NB4 (cell line): ENCODE results near the gene F8A1.
"Not testable (repeated sequence)": the region's sequence is repeated elsewhere in the genome, so short reads cannot be mapped to it uniquely, and the experiment has no call there.

Source experiments
- DNase-seq: peaks from one replicate; pipeline ENCODE4 v3.0.0; 2010; ENCODE audit warnings: low read depth
- H3K4me3 ChIP-seq: one replicate; pipeline ENCODE4 v1.5.1; 2011; ENCODE audit warnings: mild to moderate bottlenecking, low read depth, low read length, moderate library complexity
- MYC ChIP-seq: IDR thresholded peaks from 2 replicates; pipeline ENCODE4 v1.6.1; 2011; ENCODE audit warnings: low read depth, low read length
- POLR2A ChIP-seq: IDR thresholded peaks from 2 replicates; pipeline ENCODE4 v1.6.1; 2011; ENCODE audit warnings: mild to moderate bottlenecking; ENCODE audit not compliant: insufficient read length; ENCODE audit errors: extremely low read depth
- TF ChIP-seq, protein P1 (sequence below): IDR thresholded peaks from one replicate; pipeline ENCODE4 v1.5.1; 2012; ENCODE audit warnings: low read depth, low read length
- TF ChIP-seq, protein P2 (sequence below): IDR thresholded peaks from 2 replicates; pipeline ENCODE4 v1.6.1; 2011; ENCODE audit warnings: low read depth, low read length

F8A1 gene

DNA sequence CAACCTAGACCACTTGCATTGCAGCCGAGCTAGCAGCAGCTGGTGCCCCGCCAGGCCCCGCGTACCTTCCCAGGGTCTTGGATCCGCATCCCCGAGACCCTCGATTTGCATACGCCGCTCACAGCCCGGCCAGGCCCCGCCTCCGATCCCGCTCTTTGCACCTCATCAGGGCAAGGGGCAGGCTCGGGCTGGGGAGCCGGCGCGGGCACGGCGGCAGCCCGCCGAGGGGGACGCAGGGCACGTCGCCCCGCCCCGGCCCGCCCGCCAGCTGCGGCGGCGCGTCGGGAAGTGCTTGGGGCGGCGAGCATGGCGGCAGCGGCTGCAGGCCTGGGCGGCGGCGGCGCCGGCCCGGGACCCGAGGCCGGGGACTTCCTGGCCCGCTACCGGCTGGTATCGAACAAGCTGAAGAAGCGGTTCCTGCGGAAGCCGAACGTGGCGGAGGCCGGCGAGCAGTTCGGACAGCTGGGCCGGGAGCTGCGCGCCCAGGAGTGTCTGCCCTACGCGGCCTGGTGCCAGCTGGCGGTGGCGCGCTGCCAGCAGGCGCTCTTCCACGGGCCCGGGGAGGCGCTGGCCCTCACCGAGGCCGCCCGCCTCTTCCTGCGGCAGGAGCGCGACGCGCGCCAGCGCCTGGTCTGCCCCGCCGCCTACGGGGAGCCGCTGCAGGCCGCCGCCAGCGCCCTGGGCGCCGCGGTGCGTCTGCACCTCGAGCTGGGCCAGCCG, at the start of gene F8A1:
Gene F8A1, plus strand, starts transcription at position 287 of the 720 bp plus-strand sequence. Its CDS starts 20 bp downstream, at position 307.
- not testable (repeated sequence) for DNase-seq, H3K4me3 ChIP-seq

DNA sequence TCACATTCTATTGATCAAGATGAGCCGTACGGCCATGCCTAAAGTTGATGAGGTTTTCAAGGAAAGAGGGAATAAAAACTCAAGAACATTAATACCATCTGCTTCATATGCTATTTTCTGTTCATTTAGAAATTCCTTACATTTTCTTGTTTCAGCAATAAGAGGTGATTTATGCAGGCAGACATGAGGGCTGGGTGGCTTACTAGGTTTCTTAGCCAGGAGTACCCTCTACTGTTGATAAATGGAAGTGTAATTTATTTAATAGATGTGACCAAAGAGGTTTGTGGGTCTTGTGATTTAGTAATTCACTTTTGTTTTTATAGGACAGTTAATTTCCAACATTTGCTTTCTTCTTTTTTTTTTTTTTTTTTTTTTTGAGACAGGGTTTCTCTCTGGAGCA, 45.3 kb upstream of the F8A1 start:
- DNase-seq, result peak; percentile 71
- TF ChIP-seq MYC (no peak; the same call in 1 of the 2 replicates), POLR2A (no peak)
- TF ChIP-seq, protein P1, sequence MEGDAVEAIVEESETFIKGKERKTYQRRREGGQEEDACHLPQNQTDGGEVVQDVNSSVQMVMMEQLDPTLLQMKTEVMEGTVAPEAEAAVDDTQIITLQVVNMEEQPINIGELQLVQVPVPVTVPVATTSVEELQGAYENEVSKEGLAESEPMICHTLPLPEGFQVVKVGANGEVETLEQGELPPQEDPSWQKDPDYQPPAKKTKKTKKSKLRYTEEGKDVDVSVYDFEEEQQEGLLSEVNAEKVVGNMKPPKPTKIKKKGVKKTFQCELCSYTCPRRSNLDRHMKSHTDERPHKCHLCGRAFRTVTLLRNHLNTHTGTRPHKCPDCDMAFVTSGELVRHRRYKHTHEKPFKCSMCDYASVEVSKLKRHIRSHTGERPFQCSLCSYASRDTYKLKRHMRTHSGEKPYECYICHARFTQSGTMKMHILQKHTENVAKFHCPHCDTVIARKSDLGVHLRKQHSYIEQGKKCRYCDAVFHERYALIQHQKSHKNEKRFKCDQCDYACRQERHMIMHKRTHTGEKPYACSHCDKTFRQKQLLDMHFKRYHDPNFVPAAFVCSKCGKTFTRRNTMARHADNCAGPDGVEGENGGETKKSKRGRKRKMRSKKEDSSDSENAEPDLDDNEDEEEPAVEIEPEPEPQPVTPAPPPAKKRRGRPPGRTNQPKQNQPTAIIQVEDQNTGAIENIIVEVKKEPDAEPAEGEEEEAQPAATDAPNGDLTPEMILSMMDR, result peak; percentile 12
- TF ChIP-seq, protein P2, sequence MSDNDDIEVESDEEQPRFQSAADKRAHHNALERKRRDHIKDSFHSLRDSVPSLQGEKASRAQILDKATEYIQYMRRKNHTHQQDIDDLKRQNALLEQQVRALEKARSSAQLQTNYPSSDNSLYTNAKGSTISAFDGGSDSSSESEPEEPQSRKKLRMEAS, result 0 out of 2 replicates have a peak, but pooled peaks have one; percentile 22
- H3K4me3 ChIP-seq, result no peak overlapping the region

DNA sequence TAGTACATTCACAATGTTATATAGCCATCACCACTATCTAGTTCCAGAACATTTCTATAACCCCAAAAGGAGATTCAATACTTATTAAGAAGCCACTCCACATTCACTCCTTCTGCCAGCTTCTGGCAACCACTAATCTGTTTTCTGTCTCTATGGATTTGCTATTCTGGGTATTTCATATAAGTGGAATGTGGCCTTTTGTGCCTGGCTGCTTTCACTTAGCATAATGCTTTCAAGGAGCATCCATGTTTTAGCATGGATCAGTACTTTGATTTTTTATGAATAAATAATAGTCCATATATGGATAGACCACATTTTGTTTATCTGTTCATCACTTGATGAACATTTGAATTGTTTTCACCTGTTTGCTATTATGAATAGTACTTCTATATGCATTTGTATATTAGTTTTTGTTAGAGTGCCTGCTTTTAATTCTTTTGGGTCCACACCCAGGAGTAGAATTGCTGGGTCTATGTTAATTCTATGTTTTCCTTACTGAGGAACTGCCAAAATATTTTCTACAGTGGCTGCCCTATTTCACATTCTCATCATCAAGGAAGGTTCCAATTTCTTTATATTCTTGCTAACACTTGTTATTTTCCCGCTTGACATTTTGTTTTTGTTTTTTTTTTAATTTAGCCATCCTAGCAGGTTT, 35.1 kb upstream of the F8A1 start:
- DNase-seq, result no peak
- TF ChIP-seq, protein P2, result no peak
- TF ChIP-seq MYC, result no peak
- no peak for TF ChIP-seq POLR2A
- TF ChIP-seq, protein P1, result no peak
- H3K4me3 ChIP-seq, result no peak overlapping the region

DNA sequence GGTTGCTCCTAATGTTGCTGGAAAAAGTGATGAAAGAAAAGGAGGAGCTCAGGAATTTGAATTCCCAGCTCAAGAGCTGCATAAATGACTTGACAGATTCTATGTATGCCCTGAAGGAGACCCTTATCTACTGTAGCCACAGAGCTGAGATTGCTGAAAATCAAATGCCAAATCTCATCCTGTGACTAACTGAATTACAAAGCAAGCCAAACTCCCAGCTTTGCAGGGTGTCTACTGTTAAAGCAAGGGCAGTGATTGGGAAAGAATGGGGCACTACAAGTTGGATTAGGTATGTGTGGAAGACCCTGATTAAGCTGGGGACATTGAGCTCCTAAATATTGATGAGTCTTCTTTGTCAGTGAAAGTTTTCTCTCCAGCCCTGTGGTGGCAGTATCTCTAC, 30.9 kb upstream of the F8A1 start:
- no peak overlapping the region for H3K4me3 ChIP-seq
- no peak for DNase-seq
- TF ChIP-seq, protein P2, result no peak
- TF ChIP-seq MYC (no peak), POLR2A (no peak)
- TF ChIP-seq, protein P1, result no peak

DNA sequence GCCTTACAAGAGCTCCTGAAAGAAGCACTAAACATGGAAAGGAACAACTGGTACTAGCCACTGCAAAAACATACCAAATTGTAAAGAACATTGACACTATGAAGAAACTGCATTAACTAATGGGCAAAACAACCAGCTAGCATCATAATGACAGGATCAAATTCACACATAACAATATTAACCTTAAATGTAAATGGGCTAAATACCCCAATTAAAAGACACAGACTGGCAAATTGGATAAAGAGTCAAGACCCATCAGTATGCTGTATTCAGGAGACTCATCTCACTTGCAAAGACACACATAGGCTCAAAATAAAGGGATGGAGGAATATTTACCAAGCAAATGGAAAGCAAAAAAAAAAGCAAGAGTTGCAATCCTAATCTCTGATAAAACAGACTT, 17.6 kb upstream of the F8A1 start:
- DNase-seq, H3K4me3 ChIP-seq: not testable (repeated sequence)

DNA sequence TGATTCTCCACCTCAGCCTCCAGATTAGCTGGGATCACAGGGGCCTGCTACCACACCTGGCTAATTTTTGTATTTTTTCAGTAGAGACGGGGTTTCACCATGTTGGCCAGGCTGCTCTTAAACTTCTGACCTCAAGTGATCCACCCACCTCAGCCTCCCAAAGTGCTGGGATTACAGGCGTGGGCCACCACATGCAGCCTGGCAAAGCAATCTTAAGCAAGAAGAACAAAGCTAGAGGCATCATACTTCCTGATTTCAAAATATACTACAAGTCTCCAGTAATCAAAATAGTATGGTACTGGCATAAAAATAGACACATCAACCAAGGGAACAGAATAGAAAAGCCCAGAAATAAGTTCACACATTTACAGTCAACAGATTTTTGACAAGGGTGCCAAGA, 12.8 kb upstream of the F8A1 start:
- no peak for DNase-seq
- H3K4me3 ChIP-seq, result no peak overlapping the region
- TF ChIP-seq, protein P2, result no peak
- no peak for TF ChIP-seq POLR2A
- no peak for TF ChIP-seq MYC
- TF ChIP-seq, protein P1, result no peak

DNA sequence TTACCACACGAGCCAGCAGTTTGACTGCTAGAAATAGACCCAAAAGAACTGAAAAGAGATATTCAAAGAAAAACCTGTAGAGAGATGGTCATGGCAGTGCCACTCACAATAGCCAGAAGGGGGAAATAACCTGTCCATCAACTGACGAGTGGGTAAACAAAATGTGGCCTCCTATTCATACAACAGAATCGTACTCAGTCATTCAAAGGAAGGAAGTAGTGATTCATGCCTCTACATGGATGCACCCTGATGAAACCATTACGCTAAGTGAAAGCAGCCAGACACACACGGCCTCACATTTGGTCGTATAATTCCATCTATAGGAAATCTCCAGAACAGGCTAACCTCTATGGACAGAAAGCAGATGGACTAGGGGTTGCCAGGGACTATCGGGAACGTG, 2.1 kb upstream of the F8A1 start:
- not testable (repeated sequence) for H3K4me3 ChIP-seq, DNase-seq

DNA sequence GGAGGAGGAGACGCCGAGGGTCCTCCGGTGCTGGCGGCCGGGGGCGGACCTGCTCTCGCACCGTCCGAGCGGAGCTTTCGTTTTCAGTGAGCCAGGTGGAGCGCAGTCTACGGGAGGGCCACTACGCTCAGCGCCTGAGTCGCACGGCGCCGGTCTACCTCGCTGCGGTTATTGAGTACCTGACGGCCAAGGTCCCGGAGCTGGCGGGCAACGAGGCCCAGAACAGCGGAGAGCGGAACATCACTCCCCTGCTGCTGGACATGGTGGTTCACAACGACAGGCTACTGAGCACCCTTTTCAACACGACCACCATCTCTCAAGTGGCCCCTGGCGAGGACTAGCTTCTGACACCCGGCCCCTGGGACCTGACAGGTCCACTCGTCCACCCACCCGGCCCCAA, 1.1 kb upstream of the F8A1 start:
- DNase-seq, H3K4me3 ChIP-seq: not testable (repeated sequence)

DNA sequence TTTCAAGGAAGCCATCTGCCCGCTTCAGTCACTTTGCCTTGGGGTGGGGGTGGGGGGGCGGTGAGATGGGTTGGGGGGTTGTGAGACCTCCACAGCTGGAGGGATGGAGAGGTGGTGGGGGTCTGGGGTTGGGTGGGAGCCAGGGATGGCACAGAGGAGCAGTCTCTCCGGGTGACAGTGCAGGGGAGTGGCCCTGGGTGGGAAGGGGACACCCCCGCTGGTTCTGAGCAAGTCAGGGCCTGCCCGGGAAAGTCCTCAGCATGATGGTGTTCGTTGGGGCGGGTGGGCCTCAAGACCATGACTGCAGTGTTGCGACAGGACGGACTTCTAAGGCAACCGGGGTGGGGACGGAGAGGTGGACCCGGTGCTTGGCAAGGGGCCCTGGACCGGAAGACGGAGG, 606 bp upstream of the F8A1 start:
- DNase-seq, H3K4me3 ChIP-seq: not testable (repeated sequence)

DNA sequence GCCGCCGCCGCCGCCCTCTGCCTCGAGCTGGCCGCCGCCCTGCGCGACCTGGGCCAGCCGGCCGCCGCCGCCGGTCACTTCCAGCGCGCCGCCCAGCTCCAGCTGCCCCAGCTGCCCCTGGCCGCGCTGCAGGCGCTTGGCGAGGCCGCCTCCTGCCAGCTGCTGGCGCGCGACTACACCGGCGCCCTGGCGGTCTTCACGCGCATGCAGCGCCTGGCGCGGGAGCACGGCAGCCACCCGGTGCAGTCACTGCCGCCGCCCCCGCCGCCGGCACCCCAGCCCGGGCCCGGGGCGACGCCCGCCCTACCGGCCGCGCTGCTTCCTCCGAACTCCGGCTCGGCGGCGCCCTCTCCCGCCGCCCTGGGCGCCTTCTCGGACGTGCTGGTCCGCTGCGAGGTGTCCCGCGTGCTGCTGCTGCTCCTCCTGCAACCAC, 650 bp downstream of the F8A1 start:
- H3K4me3 ChIP-seq, DNase-seq: not testable (repeated sequence)
